Measurements from ENCODE around the gene SRP9.

Gene SRP9

GRCh38 chr1:225747566-225747965, 30.1 kb upstream of the SRP9 start:
- H3K4me3 ChIP-seq (ENCODE audit: control insufficient read depth, low read depth, low read length), result no peak overlapping the region
- no peak for DNase-seq (ENCODE audit: low read depth)
- TF ChIP-seq, protein P1, sequence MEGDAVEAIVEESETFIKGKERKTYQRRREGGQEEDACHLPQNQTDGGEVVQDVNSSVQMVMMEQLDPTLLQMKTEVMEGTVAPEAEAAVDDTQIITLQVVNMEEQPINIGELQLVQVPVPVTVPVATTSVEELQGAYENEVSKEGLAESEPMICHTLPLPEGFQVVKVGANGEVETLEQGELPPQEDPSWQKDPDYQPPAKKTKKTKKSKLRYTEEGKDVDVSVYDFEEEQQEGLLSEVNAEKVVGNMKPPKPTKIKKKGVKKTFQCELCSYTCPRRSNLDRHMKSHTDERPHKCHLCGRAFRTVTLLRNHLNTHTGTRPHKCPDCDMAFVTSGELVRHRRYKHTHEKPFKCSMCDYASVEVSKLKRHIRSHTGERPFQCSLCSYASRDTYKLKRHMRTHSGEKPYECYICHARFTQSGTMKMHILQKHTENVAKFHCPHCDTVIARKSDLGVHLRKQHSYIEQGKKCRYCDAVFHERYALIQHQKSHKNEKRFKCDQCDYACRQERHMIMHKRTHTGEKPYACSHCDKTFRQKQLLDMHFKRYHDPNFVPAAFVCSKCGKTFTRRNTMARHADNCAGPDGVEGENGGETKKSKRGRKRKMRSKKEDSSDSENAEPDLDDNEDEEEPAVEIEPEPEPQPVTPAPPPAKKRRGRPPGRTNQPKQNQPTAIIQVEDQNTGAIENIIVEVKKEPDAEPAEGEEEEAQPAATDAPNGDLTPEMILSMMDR (IDR thresholded peaks at IDR 0.05; ENCODE audit: control insufficient read depth, insufficient read depth, low read depth, low read length, missing control alignments), result no peak

GRCh38 chr1:225748529-225748928, 29.1 kb upstream of the SRP9 start:
- no peak for DNase-seq (ENCODE audit: low read depth)
- no peak overlapping the region for H3K4me3 ChIP-seq (ENCODE audit: control insufficient read depth, low read depth, low read length)
- TF ChIP-seq, protein P1 (IDR thresholded peaks at IDR 0.05; ENCODE audit: control insufficient read depth, insufficient read depth, low read depth, low read length, missing control alignments), result no peak

DNA sequence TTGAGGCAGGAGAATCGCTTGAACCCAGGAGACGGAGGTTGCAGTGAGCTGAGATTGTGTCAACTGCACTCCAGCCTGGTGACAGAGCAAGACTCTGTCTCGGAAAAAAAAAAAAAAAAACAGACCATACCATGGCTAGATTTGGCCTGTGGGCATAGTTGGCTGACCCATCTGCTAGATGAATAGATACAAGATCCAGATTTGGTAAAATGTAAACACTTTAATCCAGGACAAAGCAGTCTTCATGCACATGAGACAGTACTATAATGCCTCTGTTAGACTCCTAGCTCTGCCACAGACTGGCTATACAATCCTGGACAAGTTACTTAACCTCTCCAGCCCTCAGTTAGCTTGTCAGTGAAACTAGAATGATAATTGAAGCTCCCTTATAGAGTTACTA, 27.9 kb upstream of the SRP9 start:
- TF ChIP-seq, protein P1 (IDR thresholded peaks at IDR 0.05; ENCODE audit: control insufficient read depth, insufficient read depth, low read depth, low read length, missing control alignments), result no peak
- DNase-seq (ENCODE audit: low read depth), result no peak
- H3K4me3 ChIP-seq (ENCODE audit: control insufficient read depth, low read depth, low read length), result no peak overlapping the region

DNA sequence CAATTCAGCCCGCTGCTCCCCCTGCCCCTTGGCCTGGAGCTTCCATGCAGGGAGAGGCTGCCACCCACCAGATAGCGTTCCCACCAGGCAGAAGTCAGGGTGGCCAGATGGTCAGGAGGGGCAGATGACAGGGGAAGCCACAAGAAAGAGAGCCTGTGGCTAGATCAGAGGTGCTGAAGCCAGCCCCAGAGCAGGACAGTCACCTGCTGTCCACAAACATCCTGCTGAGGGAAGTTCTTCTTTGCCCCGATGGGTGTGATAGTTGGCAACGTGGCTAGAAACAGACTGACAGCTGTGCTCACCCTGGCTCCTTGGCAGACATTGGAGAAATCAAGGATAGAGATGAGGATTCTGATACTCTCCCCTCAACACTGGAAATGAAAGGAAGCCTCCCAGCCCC, 27.2 kb upstream of the SRP9 start:
- no peak overlapping the region for H3K4me3 ChIP-seq (ENCODE audit: control insufficient read depth, low read depth, low read length)
- no peak for DNase-seq (ENCODE audit: low read depth)
- TF ChIP-seq, protein P1 (IDR thresholded peaks at IDR 0.05; ENCODE audit: control insufficient read depth, insufficient read depth, low read depth, low read length, missing control alignments), result no peak

- no peak for DNase-seq (ENCODE audit: low read depth)
- no peak overlapping the region for H3K4me3 ChIP-seq (ENCODE audit: control insufficient read depth, low read depth, low read length)
- TF ChIP-seq, protein P1 (IDR thresholded peaks at IDR 0.05; ENCODE audit: control insufficient read depth, insufficient read depth, low read depth, low read length, missing control alignments), result no peak
These were observed 26.5 kb upstream of the SRP9 start for GRCh38 chr1:225750875-225751824.

DNA sequence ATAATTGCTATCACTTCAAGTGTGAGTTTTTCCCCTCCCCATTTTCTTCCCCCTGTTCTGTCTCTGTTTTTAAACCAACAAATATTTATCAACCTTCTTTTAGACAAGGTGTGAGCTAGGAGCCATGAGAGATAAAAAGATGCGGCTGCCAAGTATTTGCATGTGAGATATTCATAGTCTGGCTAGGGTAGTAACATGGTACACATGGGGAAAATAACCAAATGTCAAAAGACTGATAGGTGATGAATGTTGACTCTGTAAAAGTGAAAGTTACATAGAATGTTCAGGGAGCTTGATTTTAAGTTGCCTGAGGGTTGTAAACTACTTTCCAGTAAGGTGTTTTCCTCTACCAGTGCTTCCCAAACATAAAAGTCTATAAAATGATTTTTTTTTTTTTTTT, 25.4 kb upstream of the SRP9 start:
- no peak overlapping the region for H3K4me3 ChIP-seq (ENCODE audit: control insufficient read depth, low read depth, low read length)
- no peak for DNase-seq (ENCODE audit: low read depth)
- TF ChIP-seq, protein P1 (IDR thresholded peaks at IDR 0.05; ENCODE audit: control insufficient read depth, insufficient read depth, low read depth, low read length, missing control alignments), result no peak
